Parathyroid adenoma (tissue), 2 donors: ENCODE measurements around the gene PLEK2.

Source experiments
- H2AFZ ChIP-seq: fragments of 300-600 bp; sonication (generic); one replicate; pipeline ENCODE4 v1.7.0; 2017; ENCODE audit warnings: antibody characterized with exemption, mild to moderate bottlenecking
- H3K27ac ChIP-seq: fragments of 300-600 bp; sonication (generic); one replicate; pipeline ENCODE4 v1.7.0; 2017
- H3K27me3 ChIP-seq: fragments of 300-600 bp; sonication (generic); one replicate; pipeline ENCODE4 v1.7.0; 2017; ENCODE audit warnings: low read length; ENCODE audit not compliant: control insufficient read depth, insufficient read depth
- H3K36me3 ChIP-seq: fragments of 300-600 bp; sonication (generic); one replicate; pipeline ENCODE4 v1.7.0; 2017; ENCODE audit warnings: low read length; ENCODE audit not compliant: control insufficient read depth, insufficient read depth
- H3K4me1 ChIP-seq: fragments of 300-600 bp; sonication (generic); one replicate; pipeline ENCODE4 v1.7.0; 2017; ENCODE audit warnings: control low read depth
- H3K4me2 ChIP-seq: fragments of 300-600 bp; sonication (generic); one replicate; pipeline ENCODE4 v1.7.0; 2017; ENCODE audit warnings: low read length
- H3K4me3 ChIP-seq: fragments of 300-600 bp; sonication (generic); one replicate; pipeline ENCODE4 v1.7.0; 2017; ENCODE audit warnings: low read depth, low read length
- H3K79me2 ChIP-seq: fragments of 300-600 bp; sonication (generic); one replicate; pipeline ENCODE4 v1.7.0; 2017; ENCODE audit warnings: control low read depth
- H3K9ac ChIP-seq: fragments of 300-600 bp; sonication (generic); one replicate; pipeline ENCODE4 v1.7.0; 2017; ENCODE audit warnings: mild to moderate bottlenecking
- H3K9me3 ChIP-seq: fragments of 300-600 bp; sonication (generic); one replicate; pipeline ENCODE4 v1.7.0; 2017; ENCODE audit warnings: low read length; ENCODE audit not compliant: control insufficient read depth
- TF ChIP-seq, protein P1 (sequence below): fragments of 300-600 bp; sonication (generic); IDR thresholded peaks from one replicate; pipeline ENCODE4 v1.7.0; 2017; ENCODE audit warnings: antibody characterized with exemption, mild to moderate bottlenecking
- donor health status: primary hyperparathyroidism.

PLEK2 gene

DNA sequence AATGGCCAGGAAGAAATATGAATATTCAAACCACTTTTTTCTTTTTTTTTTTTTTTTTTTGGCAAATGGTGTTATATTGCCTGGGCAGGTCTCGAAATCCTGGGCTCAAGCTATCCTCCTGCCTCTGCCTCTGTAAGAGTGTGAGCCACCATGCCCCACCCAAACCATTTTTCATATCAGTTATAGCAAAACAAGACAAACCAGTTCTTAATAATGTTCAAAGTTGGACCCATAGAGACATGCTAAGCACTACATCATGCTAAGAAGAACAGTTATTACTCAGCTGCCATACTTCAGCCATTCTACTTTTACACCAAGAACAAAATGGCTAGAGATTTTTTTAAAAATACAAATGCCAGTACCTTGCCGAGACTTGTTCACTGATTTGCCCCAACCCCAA lies 26.3 kb downstream of the PLEK2 start:
- TF ChIP-seq, protein P1, sequence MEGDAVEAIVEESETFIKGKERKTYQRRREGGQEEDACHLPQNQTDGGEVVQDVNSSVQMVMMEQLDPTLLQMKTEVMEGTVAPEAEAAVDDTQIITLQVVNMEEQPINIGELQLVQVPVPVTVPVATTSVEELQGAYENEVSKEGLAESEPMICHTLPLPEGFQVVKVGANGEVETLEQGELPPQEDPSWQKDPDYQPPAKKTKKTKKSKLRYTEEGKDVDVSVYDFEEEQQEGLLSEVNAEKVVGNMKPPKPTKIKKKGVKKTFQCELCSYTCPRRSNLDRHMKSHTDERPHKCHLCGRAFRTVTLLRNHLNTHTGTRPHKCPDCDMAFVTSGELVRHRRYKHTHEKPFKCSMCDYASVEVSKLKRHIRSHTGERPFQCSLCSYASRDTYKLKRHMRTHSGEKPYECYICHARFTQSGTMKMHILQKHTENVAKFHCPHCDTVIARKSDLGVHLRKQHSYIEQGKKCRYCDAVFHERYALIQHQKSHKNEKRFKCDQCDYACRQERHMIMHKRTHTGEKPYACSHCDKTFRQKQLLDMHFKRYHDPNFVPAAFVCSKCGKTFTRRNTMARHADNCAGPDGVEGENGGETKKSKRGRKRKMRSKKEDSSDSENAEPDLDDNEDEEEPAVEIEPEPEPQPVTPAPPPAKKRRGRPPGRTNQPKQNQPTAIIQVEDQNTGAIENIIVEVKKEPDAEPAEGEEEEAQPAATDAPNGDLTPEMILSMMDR: no peak
- H2AFZ ChIP-seq: no peak overlapping the region
- no peaks in the 10 kb centered on the region for H3K36me3 ChIP-seq
- H3K9ac ChIP-seq: no peak overlapping the region
- H3K79me2 ChIP-seq: no peaks in the 10 kb centered on the region
- no peaks in the 10 kb centered on the region for H3K27me3 ChIP-seq
- H3K4me1 ChIP-seq: peaks cover 1% of the 10 kb centered on the region
- H3K9me3 ChIP-seq: no peaks in the 10 kb centered on the region
- H3K4me2 ChIP-seq: no peak overlapping the region
- H3K4me3 ChIP-seq: no peak overlapping the region
- no peak overlapping the region for H3K27ac ChIP-seq

DNA sequence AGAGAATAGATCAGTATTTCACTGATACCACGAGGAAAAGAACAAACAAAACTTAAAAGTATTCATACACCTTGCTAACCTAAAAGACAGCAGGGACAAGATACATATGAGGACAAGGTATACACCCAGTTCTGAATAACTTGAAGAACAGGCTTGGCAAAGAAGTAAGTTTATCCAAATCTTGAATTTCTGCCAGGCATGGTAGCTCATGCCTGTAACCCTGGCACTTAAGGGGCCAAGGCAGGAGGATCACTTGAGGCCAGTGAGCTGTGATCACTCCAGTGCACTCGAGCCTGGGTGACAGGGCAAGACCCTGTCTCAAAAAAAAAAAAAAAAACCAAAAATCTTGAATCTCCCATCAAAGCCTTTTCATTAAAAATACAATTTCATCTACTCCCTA lies 26.8 kb downstream of the PLEK2 start:
- Histone ChIP-seq H3K9ac (no peak overlapping the region), H3K4me2 (no peak overlapping the region), H3K27ac (no peak overlapping the region), H3K4me3 (no peak overlapping the region), H3K4me1 (no peaks in the 10 kb centered on the region), H3K9me3 (no peaks in the 10 kb centered on the region), H2AFZ (no peak overlapping the region), H3K27me3 (no peaks in the 10 kb centered on the region), H3K36me3 (no peaks in the 10 kb centered on the region), H3K79me2 (no peaks in the 10 kb centered on the region)
- TF ChIP-seq, protein P1: no peak

DNA sequence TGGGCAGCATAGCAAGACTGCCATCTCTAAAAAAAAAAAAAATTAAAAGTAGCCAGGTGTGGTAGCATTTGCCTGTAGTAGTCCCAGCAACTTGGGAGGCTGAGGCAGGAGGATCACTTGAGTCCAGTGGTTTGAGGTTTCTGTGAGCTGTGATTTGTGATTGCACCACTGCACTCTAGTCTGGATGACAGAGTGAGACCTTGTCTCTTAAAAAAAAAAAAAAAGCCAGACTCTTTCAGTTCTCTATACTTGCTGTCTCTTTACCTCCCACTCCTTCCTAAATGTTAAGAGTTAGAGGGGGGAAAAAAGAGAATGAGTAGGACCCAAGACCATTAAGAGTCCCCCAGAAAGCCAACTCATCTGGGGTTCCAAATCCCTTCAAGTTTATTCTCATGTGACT lies 34.0 kb downstream of the PLEK2 start:
- Histone ChIP-seq H3K4me3 (no peak overlapping the region), H3K4me1 (no peaks in the 10 kb centered on the region), H3K9ac (no peak overlapping the region), H3K36me3 (no peaks in the 10 kb centered on the region), H3K27ac (no peak overlapping the region), H3K4me2 (no peak overlapping the region), H3K79me2 (no peaks in the 10 kb centered on the region), H3K9me3 (no peaks in the 10 kb centered on the region), H3K27me3 (no peaks in the 10 kb centered on the region), H2AFZ (no peak overlapping the region)
- TF ChIP-seq, protein P1: no peak

DNA sequence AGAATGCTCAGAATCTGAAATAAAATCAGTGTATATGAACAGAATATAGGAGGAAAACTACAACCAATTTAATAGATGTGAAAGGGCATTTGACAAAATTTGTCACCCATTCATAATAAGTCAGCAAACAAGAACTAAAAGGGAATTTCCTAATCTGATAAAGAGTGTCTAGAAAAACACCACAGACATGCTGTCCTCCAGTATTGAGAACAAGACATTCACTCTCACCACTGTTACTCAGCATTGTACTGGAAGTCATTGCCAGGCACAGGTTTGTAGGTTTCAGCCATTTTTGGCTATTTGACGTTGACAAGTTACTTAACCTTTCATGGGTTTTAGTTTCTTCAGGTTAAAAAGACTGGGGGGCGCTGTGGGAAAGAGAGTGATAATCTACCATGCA lies 38.6 kb downstream of the PLEK2 start:
- no peak overlapping the region for H3K4me2 ChIP-seq
- H3K27me3 ChIP-seq: no peaks in the 10 kb centered on the region
- H3K36me3 ChIP-seq: no peaks in the 10 kb centered on the region
- H3K79me2 ChIP-seq: peaks cover 5% of the 10 kb centered on the region
- TF ChIP-seq, protein P1: no peak
- no peak overlapping the region for H3K27ac ChIP-seq
- H3K4me1 ChIP-seq: no peaks in the 10 kb centered on the region
- no peaks in the 10 kb centered on the region for H3K9me3 ChIP-seq
- no peak overlapping the region for H2AFZ ChIP-seq
- no peak overlapping the region for H3K4me3 ChIP-seq
- no peak overlapping the region for H3K9ac ChIP-seq

DNA sequence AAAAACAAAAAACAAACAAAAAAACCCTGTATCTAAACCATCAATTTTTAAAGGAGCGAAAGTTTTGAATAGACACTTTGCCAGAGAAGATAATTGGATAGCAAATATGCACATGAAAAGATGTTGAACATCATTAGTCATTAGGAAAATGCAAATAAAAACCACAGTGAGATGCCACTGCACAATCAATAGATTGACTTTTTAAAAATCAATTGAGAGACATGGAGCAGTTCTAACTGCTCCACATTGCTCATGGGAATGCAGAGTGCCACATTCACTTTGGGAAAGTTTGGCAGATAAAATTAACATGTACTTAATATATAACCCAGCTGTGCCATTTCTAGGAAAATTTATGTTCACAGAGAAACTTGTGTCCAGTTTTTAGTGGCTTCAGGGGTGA lies 39.1 kb downstream of the PLEK2 start:
- Histone ChIP-seq H3K4me2 (no peak overlapping the region), H3K27ac (no peak overlapping the region), H3K4me3 (no peak overlapping the region), H3K79me2 (peaks cover 8% of the 10 kb centered on the region), H2AFZ (no peak overlapping the region), H3K9me3 (no peaks in the 10 kb centered on the region), H3K27me3 (no peaks in the 10 kb centered on the region), H3K36me3 (no peaks in the 10 kb centered on the region), H3K4me1 (no peaks in the 10 kb centered on the region), H3K9ac (no peak overlapping the region)
- TF ChIP-seq, protein P1: no peak
